Heart left ventricle (tissue), 13 donors: Measurements from ENCODE around the gene VPS37B.

ENCODE experiments used
- POLR2A ChIP-seq, 2 donors: fragments of 450-650 bp; IDR thresholded peaks; one replicate each; pipeline ENCODE4 v1.6.1; 2017; ENCODE audit warnings: antibody characterized with exemption in 2 of 2, mild to moderate bottlenecking in 2 of 2, moderate library complexity in 2 of 2
- TF ChIP-seq, protein P1 (sequence below), 12 donors: fragments of 200-600 bp; sonication (generic) in 4 of 12; IDR thresholded peaks; one replicate each; pipeline versions ENCODE4 v1.5.0 to v1.8.0; 2018 to 2022; ENCODE audit warnings: antibody characterized with exemption in 12 of 12, mild to moderate bottlenecking in 5 of 12
- donor health status: ischemic (EF 13 %, LVEDD 7.1; RV severe dilation, severe dysfunction).
- donor health status: DM: no; HTN: yes; CAD: no.
- donor health status: DM: no; HTN: no; CAD: no.
- donor health status: ischemic (EF 25% LVEDD 6.9; RV normal size, moderate dysfunction).
- donor health status: ischemic (EF 25% LVEDD 5.7; RV mildly dilated, moderate dysfunction).
- donor health status: ischemic (EF 35%, LVEDD 5.7; RV mildly dilated, moderate dysfunction).
- donor health status: nonischemic (EF 11% LVEDD 7.7; RV severe dilation, severe dysfunction).
- donor health status: DM: yes; HTN: yes; CAD: no.
- donor health status: PGD.
- donor health status: ischemic (EF 29% LVEDD 5.4; RV normal size, mild dysfunction).
- donor health status: nonischemic (EF 23%, LVEDD 6.1; RV moderate dilation, normal function).

GRCh38 chr12:122944605-122945592 lies 49.0 kb upstream of the VPS37B start:
- TF ChIP-seq, protein P1, sequence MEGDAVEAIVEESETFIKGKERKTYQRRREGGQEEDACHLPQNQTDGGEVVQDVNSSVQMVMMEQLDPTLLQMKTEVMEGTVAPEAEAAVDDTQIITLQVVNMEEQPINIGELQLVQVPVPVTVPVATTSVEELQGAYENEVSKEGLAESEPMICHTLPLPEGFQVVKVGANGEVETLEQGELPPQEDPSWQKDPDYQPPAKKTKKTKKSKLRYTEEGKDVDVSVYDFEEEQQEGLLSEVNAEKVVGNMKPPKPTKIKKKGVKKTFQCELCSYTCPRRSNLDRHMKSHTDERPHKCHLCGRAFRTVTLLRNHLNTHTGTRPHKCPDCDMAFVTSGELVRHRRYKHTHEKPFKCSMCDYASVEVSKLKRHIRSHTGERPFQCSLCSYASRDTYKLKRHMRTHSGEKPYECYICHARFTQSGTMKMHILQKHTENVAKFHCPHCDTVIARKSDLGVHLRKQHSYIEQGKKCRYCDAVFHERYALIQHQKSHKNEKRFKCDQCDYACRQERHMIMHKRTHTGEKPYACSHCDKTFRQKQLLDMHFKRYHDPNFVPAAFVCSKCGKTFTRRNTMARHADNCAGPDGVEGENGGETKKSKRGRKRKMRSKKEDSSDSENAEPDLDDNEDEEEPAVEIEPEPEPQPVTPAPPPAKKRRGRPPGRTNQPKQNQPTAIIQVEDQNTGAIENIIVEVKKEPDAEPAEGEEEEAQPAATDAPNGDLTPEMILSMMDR (IDR thresholded peaks at IDR 0.05), result no peak
- no peak for TF ChIP-seq POLR2A (IDR thresholded peaks at IDR 0.05)
